Gastrocnemius medialis (tissue), 4 donors: Measurements from ENCODE around the gene RARRES2. TPM values are rescaled to one million over a fixed set of nuclear protein-coding genes. Genes with fewer than 3 reads are reported as not detected.
A peak's percentile ranks its signal among the peaks of the same experiment; 100 is the strongest.

ENCODE experiments used
- ATAC-seq, 2 donors: fragments of 150-250 bp; one replicate each; pipeline ENCODE4 v1.9.1; 2016
- DNase-seq, 2 donors: peaks; one replicate each; pipeline ENCODE4 v3.0.0-alpha.2; 2019
- H3K27ac ChIP-seq, 4 donors: fragments of 200-600 bp; sonication (generic); 1 replicate in 1 of 4; 2 replicates in 3 of 4; pipeline ENCODE4 v1.5.1; 2016 to 2018; ENCODE audit warnings: mild to moderate bottlenecking in 2 of 4, moderate library complexity in 1 of 4
- H3K27me3 ChIP-seq, 3 donors: fragments of 200-600 bp; sonication (generic) in 2 of 3; 1 replicate in 1 of 3; 2 replicates in 2 of 3; pipeline versions ENCODE4 v1.5.1 to v1.6.0; 2016 to 2019; ENCODE audit warnings: mild to moderate bottlenecking in 1 of 3, moderate library complexity in 1 of 3
- H3K36me3 ChIP-seq, 2 donors: fragments of 200-600 bp; sonication (generic) in 1 of 2; one replicate each; pipeline ENCODE4 v1.5.1; 2017 to 2018
- H3K4me1 ChIP-seq, 2 donors: fragments of 200-600 bp; sonication (generic) in 1 of 2; one replicate each; pipeline ENCODE4 v1.5.1; 2016 to 2017; ENCODE audit warnings: mild to moderate bottlenecking in 2 of 2
- H3K4me3 ChIP-seq, 4 donors: fragments of 200-600 bp; sonication (generic) in 3 of 4; 1 replicate in 1 of 4; 2 replicates in 3 of 4; pipeline ENCODE4 v1.5.1; 2016 to 2019; ENCODE audit warnings: mild to moderate bottlenecking in 2 of 4
- H3K9me3 ChIP-seq, 3 donors: fragments of 200-600 bp; sonication (generic) in 2 of 3; 1 replicate in 1 of 3; 2 replicates in 2 of 3; pipeline ENCODE4 v1.5.1; 2016 to 2019
- CTCF ChIP-seq, 5 experiments: fragments of 450-650 bp in 3 of 5; fragments of 200-600 bp in 2 of 5; sonication (generic) in 2 of 5; IDR thresholded peaks in 4 of 5; conservative IDR thresholded peaks in 1 of 5; 1 replicate in 4 of 5; 2 replicates in 1 of 5; pipeline ENCODE4 v1.5.1; 2016 to 2019; ENCODE audit warnings: antibody characterized with exemption in 5 of 5, mild to moderate bottlenecking in 3 of 5, moderate library complexity in 3 of 5
- POLR2A ChIP-seq, 2 donors: fragments of 450-650 bp; IDR thresholded peaks; one replicate each; pipeline ENCODE4 v1.6.1; 2017; ENCODE audit warnings: antibody characterized with exemption in 2 of 2, mild to moderate bottlenecking in 2 of 2, moderate library complexity in 2 of 2
- in situ Hi-C, 4 donors: fragments of 200-750 bp; cut with MboI; loops; one replicate each; pipeline versions ENCODE4 v1.15.0 to v1.8.0; 2017; ENCODE audit warnings: low sequenced_read_pairs in 4 of 4
- intact Hi-C: fragments of 100-400 bp; cut with DNase I; formaldehyde crosslinking; loops from one replicate; pipeline ENCODE4 v1.15.1; 2023; ENCODE audit warnings: low total_unique reads
- total RNA-seq, 4 donors: library from RNA; depleted of rRNA; stranded (reverse); fragments of >200 nt; gene quantifications; one replicate each; pipeline versions ENCODE4 v1.1.0 to v1.2.3, GENCODE V29; 2016

The RARRES2 gene
- total RNA-seq, 4 donors from 2014 or later: 4.7 to 14.3 (median 6.5) TPM

- TF ChIP-seq POLR2A (IDR thresholded peaks at IDR 0.05): no peak
- no peak for TF ChIP-seq CTCF (IDR thresholded peaks at IDR 0.05 in 4 of 5, conservative IDR thresholded peaks at IDR 0.05 in 1 of 5)
- no peak overlapping the region for H3K27ac ChIP-seq
- no peaks in the 10 kb centered on the region for H3K9me3 ChIP-seq
- H3K4me1 ChIP-seq: peaks cover 22% of the 10 kb centered on the region in 2 donors
- intact Hi-C loops: no loop called here
- H3K27me3 ChIP-seq: no peaks in the 10 kb centered on the region
- no peak overlapping the region for H3K4me3 ChIP-seq
- ATAC-seq (no peak), DNase-seq (no peak)
- H3K36me3 ChIP-seq: no peaks in the 10 kb centered on the region
- in situ Hi-C loops: no loop called here
Measured at GRCh38 chr7:150358433-150358832, 17.0 kb upstream of the RARRES2 start.

- H3K4me1 ChIP-seq: peaks cover 20 to 21% of the 10 kb centered on the region in 2 donors
- no peaks in the 10 kb centered on the region for H3K27me3 ChIP-seq
- no peaks in the 10 kb centered on the region for H3K36me3 ChIP-seq
- in situ Hi-C loops (no loop called here), intact Hi-C loops (loop anchor here (2.0 kb wide), 1 partner anchor 63 kb away; no protein-coding TSS in a partner anchor)
- no peak for TF ChIP-seq CTCF (IDR thresholded peaks at IDR 0.05 in 4 of 5, conservative IDR thresholded peaks at IDR 0.05 in 1 of 5)
- TF ChIP-seq POLR2A (IDR thresholded peaks at IDR 0.05): no peak
- H3K4me3 ChIP-seq: no peak overlapping the region
- H3K27ac ChIP-seq: peak overlapping the region in 2 of 4 donors; percentile 42 to 51
- ATAC-seq (peak in 1 of 2 donors; percentile 26), DNase-seq (no peak)
- H3K9me3 ChIP-seq: no peaks in the 10 kb centered on the region
Measured at GRCh38 chr7:150357771-150358427, 16.5 kb upstream of the RARRES2 start.

- Histone ChIP-seq H3K4me1 (peaks cover 14% of the 10 kb centered on the region in 2 donors), H3K9me3 (no peaks in the 10 kb centered on the region), H3K4me3 (no peak overlapping the region), H3K27ac (peak overlapping the region; percentile 10 to 51 (median 33)), H3K27me3 (no peaks in the 10 kb centered on the region), H3K36me3 (no peaks in the 10 kb centered on the region)
- in situ Hi-C loops (no loop called here), intact Hi-C loops (loop anchor here (2.0 kb wide), 1 partner anchor 64 kb away; no protein-coding TSS in a partner anchor)
- TF ChIP-seq CTCF (IDR thresholded peaks at IDR 0.05 in 4 of 5, conservative IDR thresholded peaks at IDR 0.05 in 1 of 5) (no peak), POLR2A (IDR thresholded peaks at IDR 0.05) (no peak)
- peak; percentile 30 to 46 for ATAC-seq
- no peak for DNase-seq
Measured at GRCh38 chr7:150357270-150357669, 15.8 kb upstream of the RARRES2 start.

GRCh38 chr7:150356265-150356897 is 15.0 kb upstream of the RARRES2 start:
- intact Hi-C loops: loop anchor here (1.0 to 2.0 kb wide), 2 partner anchors 33 to 64 kb away; no protein-coding TSS in a partner anchor

More at GRCh38 chr7:150356265-150356897, 15.0 kb upstream of the RARRES2 start:
- in situ Hi-C loops: no loop called here
- no peaks in the 10 kb centered on the region for H3K9me3 ChIP-seq
- H3K27ac ChIP-seq: peak overlapping the region in 1 of 4 donors; percentile 8
- ATAC-seq (peak; percentile 20 to 56), DNase-seq (no peak)
- no peaks in the 10 kb centered on the region for H3K27me3 ChIP-seq
- H3K4me3 ChIP-seq: no peak overlapping the region
- H3K36me3 ChIP-seq: no peaks in the 10 kb centered on the region
- TF ChIP-seq CTCF (IDR thresholded peaks at IDR 0.05 in 4 of 5, conservative IDR thresholded peaks at IDR 0.05 in 1 of 5): peak; percentile 51 to 78 (median 60)
- no peak for TF ChIP-seq POLR2A (IDR thresholded peaks at IDR 0.05)
- peaks cover 5 to 6% of the 10 kb centered on the region in 2 donors for H3K4me1 ChIP-seq
